Astrocyte (in vitro differentiated cells and primary cell): ENCODE data around the gene KIFAP3.

ENCODE experiments used
- EZH2 ChIP-seq: IDR thresholded peaks from 2 replicates; pipeline ENCODE4 v1.6.1; 2012; ENCODE audit warnings: mild to moderate bottlenecking, low read length, inconsistent platforms; ENCODE audit not compliant: insufficient read depth
- TF ChIP-seq, protein P1 (sequence below): IDR thresholded peaks from 2 replicates; pipeline ENCODE4 v1.5.1; 2011; ENCODE audit warnings: low read depth, mild to moderate bottlenecking, inconsistent platforms, low read length, moderate library complexity; ENCODE audit not compliant: insufficient read depth

DNA sequence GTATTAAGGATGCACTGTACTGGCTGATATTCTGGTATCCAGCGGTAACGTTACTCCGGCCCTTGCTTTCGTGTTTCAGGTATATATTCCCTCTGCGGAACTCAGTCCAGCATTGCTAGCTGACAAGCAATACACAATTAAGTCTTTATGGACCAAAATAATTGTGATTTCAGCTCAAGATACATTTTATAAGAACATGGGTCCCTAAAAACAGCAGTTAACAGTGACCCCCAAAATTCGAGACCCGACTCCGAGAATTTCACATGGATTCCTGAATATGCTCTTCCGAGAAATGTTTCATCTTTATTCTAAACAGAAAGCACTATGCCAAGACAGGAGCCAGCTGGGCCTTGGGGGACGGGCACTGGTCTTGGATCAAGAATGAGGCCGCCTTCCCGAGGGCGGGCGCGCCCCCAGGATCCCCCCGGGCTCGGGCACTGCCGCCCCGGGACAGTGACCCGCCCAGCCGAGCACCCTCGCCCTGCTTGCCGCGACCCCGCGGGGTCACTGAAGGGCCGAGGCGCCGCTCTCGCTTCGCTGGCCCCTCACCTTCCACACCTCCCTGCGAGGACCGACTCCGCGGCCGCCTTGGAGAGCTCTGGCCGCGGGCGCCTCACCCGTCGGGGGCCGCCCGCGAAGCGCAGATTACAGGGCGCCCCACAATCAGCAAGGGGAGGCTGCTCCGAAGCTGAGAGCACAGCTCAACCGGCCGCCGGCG, 181.4 kb downstream of the KIFAP3 start:
- TF ChIP-seq, protein P1, sequence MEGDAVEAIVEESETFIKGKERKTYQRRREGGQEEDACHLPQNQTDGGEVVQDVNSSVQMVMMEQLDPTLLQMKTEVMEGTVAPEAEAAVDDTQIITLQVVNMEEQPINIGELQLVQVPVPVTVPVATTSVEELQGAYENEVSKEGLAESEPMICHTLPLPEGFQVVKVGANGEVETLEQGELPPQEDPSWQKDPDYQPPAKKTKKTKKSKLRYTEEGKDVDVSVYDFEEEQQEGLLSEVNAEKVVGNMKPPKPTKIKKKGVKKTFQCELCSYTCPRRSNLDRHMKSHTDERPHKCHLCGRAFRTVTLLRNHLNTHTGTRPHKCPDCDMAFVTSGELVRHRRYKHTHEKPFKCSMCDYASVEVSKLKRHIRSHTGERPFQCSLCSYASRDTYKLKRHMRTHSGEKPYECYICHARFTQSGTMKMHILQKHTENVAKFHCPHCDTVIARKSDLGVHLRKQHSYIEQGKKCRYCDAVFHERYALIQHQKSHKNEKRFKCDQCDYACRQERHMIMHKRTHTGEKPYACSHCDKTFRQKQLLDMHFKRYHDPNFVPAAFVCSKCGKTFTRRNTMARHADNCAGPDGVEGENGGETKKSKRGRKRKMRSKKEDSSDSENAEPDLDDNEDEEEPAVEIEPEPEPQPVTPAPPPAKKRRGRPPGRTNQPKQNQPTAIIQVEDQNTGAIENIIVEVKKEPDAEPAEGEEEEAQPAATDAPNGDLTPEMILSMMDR, result no peak
- TF ChIP-seq EZH2, result no peak
